ENCODE data around the gene FBXL16.

FBXL16 gene

DNA sequence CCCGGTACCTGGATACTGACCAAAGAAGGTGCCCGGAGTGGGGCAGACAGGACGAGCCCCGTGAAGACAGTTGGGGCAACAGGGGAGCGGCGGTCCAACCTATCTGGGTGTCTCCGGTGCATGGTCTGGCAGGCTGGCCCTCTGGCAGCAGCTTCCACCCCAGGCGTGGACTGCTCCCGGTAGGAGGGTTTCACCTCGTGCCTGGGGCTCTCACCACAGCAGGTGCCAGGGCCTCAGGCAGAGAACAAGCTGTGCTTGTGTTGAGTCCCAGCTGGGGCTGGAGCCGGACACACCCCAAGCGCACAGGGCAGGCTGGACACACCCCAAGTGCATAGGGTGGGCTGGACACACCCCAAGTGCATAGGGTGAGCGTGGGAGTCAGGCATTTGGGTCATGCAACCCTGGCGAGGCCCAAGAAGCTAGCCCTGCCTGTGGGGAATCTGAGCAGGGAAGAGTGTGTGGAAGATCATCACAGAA lies 1.5 kb upstream of the FBXL16 start:
- TF ChIP-seq, protein P1, sequence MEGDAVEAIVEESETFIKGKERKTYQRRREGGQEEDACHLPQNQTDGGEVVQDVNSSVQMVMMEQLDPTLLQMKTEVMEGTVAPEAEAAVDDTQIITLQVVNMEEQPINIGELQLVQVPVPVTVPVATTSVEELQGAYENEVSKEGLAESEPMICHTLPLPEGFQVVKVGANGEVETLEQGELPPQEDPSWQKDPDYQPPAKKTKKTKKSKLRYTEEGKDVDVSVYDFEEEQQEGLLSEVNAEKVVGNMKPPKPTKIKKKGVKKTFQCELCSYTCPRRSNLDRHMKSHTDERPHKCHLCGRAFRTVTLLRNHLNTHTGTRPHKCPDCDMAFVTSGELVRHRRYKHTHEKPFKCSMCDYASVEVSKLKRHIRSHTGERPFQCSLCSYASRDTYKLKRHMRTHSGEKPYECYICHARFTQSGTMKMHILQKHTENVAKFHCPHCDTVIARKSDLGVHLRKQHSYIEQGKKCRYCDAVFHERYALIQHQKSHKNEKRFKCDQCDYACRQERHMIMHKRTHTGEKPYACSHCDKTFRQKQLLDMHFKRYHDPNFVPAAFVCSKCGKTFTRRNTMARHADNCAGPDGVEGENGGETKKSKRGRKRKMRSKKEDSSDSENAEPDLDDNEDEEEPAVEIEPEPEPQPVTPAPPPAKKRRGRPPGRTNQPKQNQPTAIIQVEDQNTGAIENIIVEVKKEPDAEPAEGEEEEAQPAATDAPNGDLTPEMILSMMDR (IDR thresholded peaks at IDR 0.05; ENCODE audit: insufficient read depth, low read depth, low read length, missing control alignments): no peak
- H3K4me3 ChIP-seq (ENCODE audit: low read depth, low read length): no peak overlapping the region
- DNase-seq (ENCODE audit: low read depth): no peak

DNA sequence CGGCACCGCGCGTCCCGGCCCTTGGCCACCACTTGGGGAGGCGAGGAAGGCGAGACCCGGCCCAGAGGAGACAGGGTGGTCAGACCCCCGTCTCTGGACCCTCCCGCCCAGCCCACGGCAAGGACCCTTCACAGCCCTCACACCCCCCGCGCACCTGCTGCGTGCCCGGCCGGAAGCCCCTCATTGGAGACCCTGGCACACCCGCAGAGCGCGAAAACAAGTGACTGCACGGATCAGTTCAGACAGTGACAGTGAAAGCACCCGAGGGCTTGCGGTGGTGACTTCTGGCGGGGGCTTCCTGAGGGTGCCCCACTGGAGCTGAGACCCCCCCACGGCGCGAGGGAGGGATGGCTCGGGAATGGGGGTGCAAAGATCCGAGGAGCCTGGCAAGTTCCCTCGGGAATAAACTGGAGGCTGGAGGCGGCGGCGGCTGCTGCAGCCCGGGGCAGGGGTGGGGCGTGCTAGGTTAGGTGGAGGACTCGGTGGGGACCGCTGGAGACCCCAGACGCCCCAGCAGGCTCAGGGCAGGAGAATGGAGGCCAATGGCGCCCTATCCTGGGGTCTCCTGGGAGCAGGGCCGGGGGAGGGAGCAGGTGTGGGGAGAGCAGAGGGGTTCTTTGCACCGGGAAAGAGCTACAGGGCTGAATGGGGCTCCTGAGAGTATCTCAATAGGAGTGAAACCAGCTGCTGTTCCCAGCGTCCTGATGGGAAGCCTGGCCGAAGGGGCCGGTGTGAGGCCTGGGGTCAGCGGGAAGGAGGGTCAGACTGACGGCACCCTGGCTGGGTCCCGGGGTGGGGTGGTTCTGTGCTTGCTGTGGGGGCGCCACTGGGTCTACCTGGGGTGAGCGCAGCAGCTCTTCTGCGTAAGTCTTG lies 824 bp upstream of the FBXL16 start:
- no peak overlapping the region for H3K4me3 ChIP-seq (ENCODE audit: low read depth, low read length)
- TF ChIP-seq, protein P1 (IDR thresholded peaks at IDR 0.05; ENCODE audit: insufficient read depth, low read depth, low read length, missing control alignments): no peak
- no peak for DNase-seq (ENCODE audit: low read depth)

DNA sequence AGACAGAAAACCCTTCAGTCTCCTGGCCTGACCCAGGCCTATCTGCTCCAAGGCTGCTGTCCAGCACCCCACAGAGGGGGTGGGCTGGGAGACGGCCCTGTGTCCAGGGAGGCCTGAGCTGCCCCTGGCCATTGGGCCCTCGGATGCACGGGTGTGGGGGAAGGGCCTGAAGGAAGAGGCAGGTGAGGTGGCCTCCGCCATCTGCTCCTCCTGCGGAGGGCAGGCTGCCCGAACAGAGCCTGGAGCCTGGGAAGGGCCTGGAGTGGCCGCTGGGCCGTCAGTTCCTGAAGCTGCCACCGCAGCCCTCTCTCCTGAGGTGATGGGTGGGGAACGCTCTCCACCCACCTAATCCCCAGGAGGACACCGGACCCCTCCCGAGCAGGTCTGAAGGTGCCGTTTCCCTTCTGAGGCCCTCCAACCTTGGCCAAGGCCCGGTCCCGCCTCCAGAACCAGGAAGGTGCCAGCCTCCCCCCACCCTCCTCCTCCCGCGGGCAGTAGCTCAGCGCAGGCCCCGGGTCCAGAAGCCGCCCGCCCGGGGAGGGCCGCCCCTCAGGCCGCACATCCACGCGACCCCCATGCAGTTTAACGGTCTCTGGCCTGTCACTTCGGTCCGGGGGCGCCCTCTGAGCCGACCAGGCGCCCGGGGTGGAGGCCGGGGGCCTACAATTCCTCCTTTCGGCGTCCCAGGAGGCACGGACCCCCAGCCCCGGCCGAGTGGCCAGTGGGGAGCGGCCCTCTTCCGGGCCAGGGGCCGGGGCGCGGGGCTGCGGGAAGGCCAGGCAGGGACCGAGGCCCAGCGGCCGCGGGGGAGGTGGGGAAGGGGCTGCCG lies 835 bp downstream of the FBXL16 start:
- no peak for DNase-seq (ENCODE audit: low read depth)
- TF ChIP-seq, protein P1 (IDR thresholded peaks at IDR 0.05; ENCODE audit: insufficient read depth, low read depth, low read length, missing control alignments): no peak
- H3K4me3 ChIP-seq (ENCODE audit: low read depth, low read length): no peak overlapping the region

DNA sequence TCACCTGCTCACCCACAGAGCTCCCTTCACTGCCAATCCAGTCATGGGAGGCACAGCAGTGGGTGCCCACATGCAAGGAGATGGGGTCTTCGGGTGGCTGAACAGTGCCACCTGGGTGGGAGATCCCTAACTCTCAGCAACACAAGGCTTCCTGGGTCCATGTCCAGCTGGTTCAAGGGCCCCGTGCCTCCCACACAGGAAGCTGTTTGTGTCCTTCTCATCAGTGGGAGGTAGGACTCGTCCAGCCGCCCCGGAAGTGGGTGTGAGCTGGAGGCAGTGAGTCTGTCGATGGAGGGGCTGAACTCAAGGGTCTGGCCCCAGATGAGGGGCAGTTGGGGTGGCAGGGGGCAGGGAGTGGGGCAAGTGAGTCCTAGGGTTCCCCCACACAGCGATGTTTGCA lies 1.6 kb downstream of the FBXL16 start:
- no peak for DNase-seq (ENCODE audit: low read depth)
- TF ChIP-seq, protein P1 (IDR thresholded peaks at IDR 0.05; ENCODE audit: insufficient read depth, low read depth, low read length, missing control alignments): no peak
- H3K4me3 ChIP-seq (ENCODE audit: low read depth, low read length): no peak overlapping the region

DNA sequence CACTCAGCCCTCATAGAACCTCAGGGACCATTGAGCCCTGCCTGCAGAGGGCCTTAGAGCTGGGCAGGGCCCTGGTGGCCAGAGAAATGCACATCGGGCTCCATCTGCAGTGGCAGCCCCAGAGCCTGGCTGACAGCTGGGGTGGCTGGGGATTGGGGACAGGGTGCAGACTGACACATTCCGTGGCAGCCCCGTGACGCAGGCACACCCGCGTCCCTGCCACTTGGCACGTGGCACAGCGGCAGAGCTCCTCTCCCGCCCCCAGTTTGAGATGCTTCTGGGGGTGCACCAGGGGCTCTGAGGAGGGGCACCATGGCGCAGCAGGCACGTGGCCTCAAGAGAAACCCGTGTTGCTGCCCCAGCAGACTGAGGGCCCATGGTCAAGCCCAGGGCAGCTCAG lies 2.2 kb downstream of the FBXL16 start:
- no peak for DNase-seq (ENCODE audit: low read depth)
- TF ChIP-seq, protein P1 (IDR thresholded peaks at IDR 0.05; ENCODE audit: insufficient read depth, low read depth, low read length, missing control alignments): no peak
- H3K4me3 ChIP-seq (ENCODE audit: low read depth, low read length): no peak overlapping the region

DNA sequence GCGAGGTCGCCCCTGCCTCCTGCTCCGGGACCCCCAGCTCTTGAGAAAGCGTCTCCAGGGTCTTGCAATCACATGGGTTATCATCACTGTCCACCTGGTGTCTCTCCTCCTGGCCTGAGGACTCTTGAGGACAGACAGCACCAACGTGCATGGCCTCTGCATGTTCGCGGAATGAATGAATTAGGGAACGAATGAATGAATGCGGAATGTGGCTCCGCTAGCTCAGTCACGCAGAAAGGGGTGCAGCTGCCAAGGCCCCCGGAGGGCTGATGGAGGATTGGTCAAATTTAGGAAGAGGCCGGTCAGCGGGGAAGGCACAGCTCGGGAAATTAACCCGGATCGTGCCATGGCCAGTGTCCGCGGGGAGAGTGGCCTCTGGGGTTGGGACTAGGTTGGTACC lies 3.3 kb downstream of the FBXL16 start:
- H3K4me3 ChIP-seq (ENCODE audit: low read depth, low read length): no peak overlapping the region
- DNase-seq (ENCODE audit: low read depth): no peak
- TF ChIP-seq, protein P1 (IDR thresholded peaks at IDR 0.05; ENCODE audit: insufficient read depth, low read depth, low read length, missing control alignments): no peak

Measured in GM12865 (cell line).